OCI-LY1 (cell line): ENCODE measurements around the gene CSRNP2.

Source experiments
- CTCF ChIP-seq: fragments of 200-600 bp; sonication (generic), shearing (Covaris generic); IDR thresholded peaks from 2 replicates; pipeline ENCODE4 v1.5.1; 2017; ENCODE audit warnings: mild to moderate bottlenecking, antibody characterized with exemption, low read length, moderate library complexity, mixed read lengths
- EZH2 ChIP-seq: fragments of 200-600 bp; sonication (generic), shearing (Covaris generic); IDR thresholded peaks from 2 replicates; pipeline ENCODE4 v1.8.0; 2017; ENCODE audit warnings: borderline replicate concordance, mixed run types, mild to moderate bottlenecking, antibody characterized with exemption, low read length, moderate library complexity, mixed read lengths

GRCh38 chr12:51056242-51056641, 27.2 kb downstream of the CSRNP2 start:
- TF ChIP-seq CTCF = no peak
- no peak for TF ChIP-seq EZH2
